B cell (primary cell): Measurements from ENCODE around the gene SSBP2. TPM values are rescaled to one million over a fixed set of nuclear protein-coding genes. Genes with fewer than 3 reads are reported as not detected.

Source experiments
- ATAC-seq: fragments of 200-7000 bp; cut with Tn5 transposase; one replicate; pipeline ENCODE4 v1.10.0; 2021; ENCODE audit warnings: low read depth, mild to moderate bottlenecking, moderate number of reproducible peaks, moderate library complexity
- CTCF ChIA-PET: fragments of 350-600 bp; sonication (Branson Sonifier 250); formaldehyde crosslinking; loops from one replicate; lab custom pipeline; 2021; ENCODE audit warnings: antibody characterized with exemption, inconsistent platforms; lab: Charles Lee
- POLR2A ChIA-PET: fragments of 350-600 bp; sonication (Branson Sonifier 250); formaldehyde crosslinking; loops from one replicate; lab custom pipeline; 2021; ENCODE audit warnings: antibody characterized with exemption; lab: Charles Lee
- DNase-seq: peaks from one replicate; pipeline ENCODE4 v3.0.0; 2013
- H2AFZ ChIP-seq: 2 replicates; pipeline ENCODE4 v1.6.1; 2012; ENCODE audit warnings: mild to moderate bottlenecking, low read depth, low read length; ENCODE audit not compliant: insufficient read depth, poor library complexity, severe bottlenecking
- H3K27ac ChIP-seq, 2 donors: 1 replicate in 1 of 2; 2 replicates in 1 of 2; pipeline ENCODE4 v1.5.1; 2012 to 2013; ENCODE audit warnings: low read length in 2 of 2, mild to moderate bottlenecking in 2 of 2, moderate library complexity in 1 of 2
- H3K27me3 ChIP-seq, 4 experiments: fragments of 200-600 bp in 1 of 4; sonication (generic) in 1 of 4; replicated peaks in 1 of 4; 1 replicate in 2 of 4; 2 replicates in 2 of 4; pipeline versions ENCODE4 v1.6.1 to v1.7.0; 2013 to 2016; ENCODE audit warnings: low read length in 3 of 4, mild to moderate bottlenecking in 2 of 4, mixed read lengths in 1 of 4, moderate library complexity in 1 of 4; ENCODE audit not compliant: insufficient read depth in 4 of 4, control insufficient read depth in 3 of 4; ENCODE audit errors: control extremely low read depth in 1 of 4
- H3K36me3 ChIP-seq, 2 experiments: replicated peaks in 1 of 2; 1 replicate in 1 of 2; 2 replicates in 1 of 2; pipeline versions ENCODE4 v1.6.1 to v1.7.1; 2013; ENCODE audit warnings: low read length in 1 of 2; ENCODE audit not compliant: insufficient read depth in 2 of 2, control insufficient read depth in 1 of 2; ENCODE audit errors: control extremely low read depth in 1 of 2, extremely low read depth in 1 of 2
- H3K4me1 ChIP-seq, 2 donors: fragments of 200-600 bp in 1 of 2; sonication (generic) in 1 of 2; 1 replicate in 1 of 2; 2 replicates in 1 of 2; pipeline versions ENCODE4 v1.5.1 to v1.6.1; 2013 to 2017; ENCODE audit warnings: low read length in 2 of 2; ENCODE audit not compliant: control insufficient read depth in 2 of 2, insufficient read depth in 2 of 2
- H3K4me2 ChIP-seq: replicated peaks from 2 replicates; pipeline ENCODE3; 2012; ENCODE audit warnings: mild to moderate bottlenecking, low read depth, low read length; ENCODE audit not compliant: poor library complexity, severe bottlenecking
- H3K4me3 ChIP-seq, 5 experiments: fragments of 200-600 bp in 1 of 5; sonication (generic) in 1 of 5; 1 replicate in 3 of 5; 2 replicates in 2 of 5; pipeline versions ENCODE4 v1.5.1 to v1.7.0; 2011 to 2016; ENCODE audit warnings: low read length in 4 of 5, mild to moderate bottlenecking in 4 of 5, low read depth in 2 of 5, control low read depth in 1 of 5, moderate library complexity in 1 of 5; ENCODE audit not compliant: insufficient read depth in 1 of 5; ENCODE audit errors: control extremely low read depth in 1 of 5, extremely low read depth in 1 of 5
- H3K79me2 ChIP-seq: fragments of 200-600 bp; sonication (generic); one replicate; pipeline ENCODE4 v1.6.0; 2016; ENCODE audit warnings: low read length; ENCODE audit not compliant: control insufficient read depth, insufficient read depth
- H3K9ac ChIP-seq: fragments of 200-600 bp; sonication (generic); 2 replicates; pipeline ENCODE4 v1.6.1; 2017; ENCODE audit warnings: mild to moderate bottlenecking, low read length, moderate library complexity
- H3K9me3 ChIP-seq, 3 donors: one replicate each; pipeline versions ENCODE4 v1.6.1 to v1.7.1; 2013; ENCODE audit warnings: low read length in 2 of 3; ENCODE audit not compliant: control insufficient read depth in 2 of 3, insufficient read depth in 1 of 3; ENCODE audit errors: control extremely low read depth in 1 of 3
- H4K20me1 ChIP-seq: 2 replicates; pipeline ENCODE4 v1.6.0; 2012; ENCODE audit warnings: mild to moderate bottlenecking, low read length; ENCODE audit not compliant: insufficient read depth, control insufficient read depth, poor library complexity, severe bottlenecking
- H3K27ac Mint-ChIP-seq: one replicate; pipeline ENCODE4 v1.8.0; 2021; ENCODE audit warnings: mixed read lengths
- H3K27me3 Mint-ChIP-seq: one replicate; pipeline ENCODE4 v1.8.0; 2021; ENCODE audit warnings: mixed read lengths
- H3K4me1 Mint-ChIP-seq: one replicate; pipeline ENCODE4 v1.8.0; 2021; ENCODE audit warnings: mixed read lengths
- H3K4me3 Mint-ChIP-seq: one replicate; pipeline ENCODE4 v1.8.0; 2021; ENCODE audit warnings: mixed read lengths
- H3K9me3 Mint-ChIP-seq: one replicate; pipeline ENCODE4 v1.8.0; 2022; ENCODE audit warnings: mixed read lengths; ENCODE audit not compliant: insufficient read depth
- EZH2 ChIP-seq: IDR thresholded peaks from 2 replicates; pipeline ENCODE4 v1.6.1; 2012; ENCODE audit warnings: borderline replicate concordance, low read depth, mild to moderate bottlenecking, moderate library complexity, low read length; ENCODE audit not compliant: insufficient read depth, poor library complexity, severe bottlenecking
- WGBS: methylation state at CpG from one replicate; pipeline ENCODE4 v1.1.5; 2013; ENCODE audit warnings: missing lambda C conversion rate; ENCODE audit not compliant: insufficient coverage; 5-methylcytosine and 5-hydroxymethylcytosine counted together
- intact Hi-C: fragments of 100-400 bp; cut with micrococcal nuclease; formaldehyde crosslinking; loops from one replicate; pipeline ENCODE4 v1.10.0; 2022
- polyA plus RNA-seq: library from polyadenylated mRNA; depleted of rRNA; stranded (reverse); fragments of >200 nt; gene quantifications from 2 replicates; pipeline ENCODE4 v1.2.3, GENCODE V29; 2012
- total RNA-seq, 2 donors: library from RNA; stranded (reverse); fragments of 120-200 nt in 1 of 2; gene quantifications; 1 replicate in 1 of 2; 2 replicates in 1 of 2; pipeline versions ENCODE4 v1.2.3 to v1.2.4, GENCODE V29; 2013 to 2022
- TF ChIP-seq, protein P1 (sequence below): fragments of 200-600 bp; IDR thresholded peaks from one replicate; pipeline ENCODE4 v1.8.0; 2022; ENCODE audit warnings: antibody characterized with exemption, mild to moderate bottlenecking

Gene SSBP2
- total and polyA plus RNA-seq, 2 donors (not counting 1 experiment from before 2014, with no cell fraction given): 40.9 to 49.6 TPM

GRCh38 chr5:81590498-81591384 is 160.2 kb downstream of the SSBP2 start:
- H4K20me1 ChIP-seq: peaks cover 20% of the 10 kb centered on the region
- TF ChIP-seq, protein P1, sequence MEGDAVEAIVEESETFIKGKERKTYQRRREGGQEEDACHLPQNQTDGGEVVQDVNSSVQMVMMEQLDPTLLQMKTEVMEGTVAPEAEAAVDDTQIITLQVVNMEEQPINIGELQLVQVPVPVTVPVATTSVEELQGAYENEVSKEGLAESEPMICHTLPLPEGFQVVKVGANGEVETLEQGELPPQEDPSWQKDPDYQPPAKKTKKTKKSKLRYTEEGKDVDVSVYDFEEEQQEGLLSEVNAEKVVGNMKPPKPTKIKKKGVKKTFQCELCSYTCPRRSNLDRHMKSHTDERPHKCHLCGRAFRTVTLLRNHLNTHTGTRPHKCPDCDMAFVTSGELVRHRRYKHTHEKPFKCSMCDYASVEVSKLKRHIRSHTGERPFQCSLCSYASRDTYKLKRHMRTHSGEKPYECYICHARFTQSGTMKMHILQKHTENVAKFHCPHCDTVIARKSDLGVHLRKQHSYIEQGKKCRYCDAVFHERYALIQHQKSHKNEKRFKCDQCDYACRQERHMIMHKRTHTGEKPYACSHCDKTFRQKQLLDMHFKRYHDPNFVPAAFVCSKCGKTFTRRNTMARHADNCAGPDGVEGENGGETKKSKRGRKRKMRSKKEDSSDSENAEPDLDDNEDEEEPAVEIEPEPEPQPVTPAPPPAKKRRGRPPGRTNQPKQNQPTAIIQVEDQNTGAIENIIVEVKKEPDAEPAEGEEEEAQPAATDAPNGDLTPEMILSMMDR: no peak
- no peak for TF ChIP-seq EZH2
- DNase-seq: no peak
- ChIA-PET POLR2A (no interaction called here), CTCF (no interaction called here)
- no peak overlapping the region for H3K4me3 ChIP-seq
- no peak overlapping the region for H3K4me3 Mint-ChIP-seq
- peaks cover 0 to 10% of the 10 kb centered on the region in 2 donors for H3K4me1 ChIP-seq
- H3K9me3 Mint-ChIP-seq: peaks cover 2% of the 10 kb centered on the region
- no peaks in the 10 kb centered on the region for H3K27me3 Mint-ChIP-seq
- H3K79me2 ChIP-seq: peaks cover 4% of the 10 kb centered on the region
- ATAC-seq: no peak
- WGBS: 100% methylated on average over 2 of the region's 6 CpGs
- H3K4me1 Mint-ChIP-seq: peaks cover 20% of the 10 kb centered on the region
- no peak overlapping the region for H2AFZ ChIP-seq
- peaks cover 0 to under 1% of the 10 kb centered on the region in 2 experiments for H3K36me3 ChIP-seq
- H3K27ac Mint-ChIP-seq: no peak overlapping the region
- H3K9ac ChIP-seq: no peak overlapping the region
- H3K27ac ChIP-seq: no peak overlapping the region
- H3K27me3 ChIP-seq: no peaks in the 10 kb centered on the region
- H3K4me2 ChIP-seq: no peak overlapping the region
- intact Hi-C loops: no loop called here
- peaks cover 0 to 12% (median 0%) of the 10 kb centered on the region in 3 donors for H3K9me3 ChIP-seq

DNA sequence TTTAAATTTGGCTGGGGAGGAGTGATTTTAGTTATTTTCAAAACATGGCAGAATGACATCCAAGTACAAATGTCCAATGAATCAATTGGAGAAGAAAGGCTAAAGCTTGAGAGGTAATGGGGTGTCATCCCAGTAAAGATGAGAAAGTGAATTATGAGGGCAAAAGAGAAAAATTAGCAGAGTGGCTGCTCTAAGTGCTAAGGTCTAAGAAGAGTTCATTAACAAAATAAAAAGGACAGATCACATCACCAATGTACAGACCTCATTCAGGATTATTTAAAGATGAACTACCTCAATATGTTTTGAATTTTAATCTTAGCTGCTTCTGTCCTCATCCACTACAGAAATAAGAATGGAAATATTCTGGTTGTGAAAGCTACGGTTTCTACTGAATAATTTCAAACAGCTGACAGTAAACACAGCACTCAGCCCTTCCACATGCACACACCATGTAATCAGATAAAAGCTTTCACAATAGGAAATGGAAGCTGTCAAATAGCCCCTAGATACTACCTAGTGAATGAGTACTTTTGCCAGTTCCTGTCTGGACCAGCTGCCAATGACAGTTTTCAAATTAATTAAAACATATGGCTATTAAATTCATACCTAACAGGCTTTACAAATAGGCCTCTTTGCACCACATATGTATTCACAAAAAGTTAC is 171.5 kb downstream of the SSBP2 start:
- H3K36me3 ChIP-seq: peaks cover 0 to 4% of the 10 kb centered on the region in 2 experiments
- TF ChIP-seq, protein P1: no peak
- TF ChIP-seq EZH2: no peak
- no peak overlapping the region for H3K27ac Mint-ChIP-seq
- no peak overlapping the region for H3K4me3 ChIP-seq
- no peaks in the 10 kb centered on the region for H3K27me3 Mint-ChIP-seq
- ChIA-PET POLR2A (no interaction called here), CTCF (no interaction called here)
- no peak for DNase-seq
- intact Hi-C loops: loop anchor here (10.0 kb wide), 1 partner anchor 155 kb away; no protein-coding TSS in a partner anchor
- whole genome bisulfite sequencing: 17% methylated on average over 1 of the region's 1 CpG
- H3K27me3 ChIP-seq: no peaks in the 10 kb centered on the region
- no peak overlapping the region for H3K27ac ChIP-seq
- H3K9me3 Mint-ChIP-seq: no peaks in the 10 kb centered on the region
- no peak for ATAC-seq
- H2AFZ ChIP-seq: no peak overlapping the region
- peaks cover 5% of the 10 kb centered on the region for H3K79me2 ChIP-seq
- no peaks in the 10 kb centered on the region for H3K9me3 ChIP-seq
- H3K4me1 ChIP-seq: no peaks in the 10 kb centered on the region
- no peak overlapping the region for H3K4me2 ChIP-seq
- no peaks in the 10 kb centered on the region for H4K20me1 ChIP-seq
- no peak overlapping the region for H3K4me3 Mint-ChIP-seq
- H3K9ac ChIP-seq: no peak overlapping the region
- H3K4me1 Mint-ChIP-seq: peaks cover 5% of the 10 kb centered on the region
